Neural progenitor cell (in vitro differentiated cells): ENCODE data around the gene PAPOLB. TPM values are rescaled to one million over a fixed set of nuclear protein-coding genes. Genes with fewer than 3 reads are reported as not detected.
A peak's percentile ranks its signal among the peaks of the same experiment; 100 is the strongest.

ENCODE experiments used
- DNase-seq: peaks from one replicate; pipeline ENCODE4 v3.0.0-alpha.2; 2016; ENCODE audit warnings: low spot score
- H2AFZ ChIP-seq: fragments of 200-600 bp; sonication (generic); replicated peaks from 2 replicates; pipeline ENCODE4 v1.6.1; 2016; ENCODE audit warnings: antibody characterized with exemption
- H3F3A ChIP-seq: fragments of 200-600 bp; sonication (generic); 2 replicates; pipeline ENCODE4 v1.6.1; 2016; ENCODE audit warnings: antibody characterized with exemption, low read depth
- H3K27ac ChIP-seq: fragments of 200-600 bp; sonication (generic); 2 replicates; pipeline ENCODE4 v1.5.1; 2016; ENCODE audit warnings: mild to moderate bottlenecking
- H3K27me3 ChIP-seq: fragments of 200-600 bp; sonication (generic); 2 replicates; pipeline ENCODE4 v1.6.1; 2016; ENCODE audit warnings: mild to moderate bottlenecking, moderate library complexity
- H3K36me3 ChIP-seq: fragments of 200-600 bp; sonication (generic); 2 replicates; pipeline ENCODE4 v1.5.1; 2016
- H3K4me1 ChIP-seq: fragments of 200-600 bp; sonication (generic); 2 replicates; pipeline ENCODE4 v1.6.1; 2016; ENCODE audit warnings: mixed run types
- H3K4me2 ChIP-seq: fragments of 200-600 bp; sonication (generic); 2 replicates; pipeline ENCODE4 v1.6.1; 2016
- H3K4me3 ChIP-seq: fragments of 200-600 bp; sonication (generic); 2 replicates; pipeline ENCODE4 v1.5.1; 2016
- H3K79me2 ChIP-seq: fragments of 200-600 bp; sonication (generic); 2 replicates; pipeline ENCODE4 v1.6.1; 2016; ENCODE audit warnings: low read depth
- H3K9ac ChIP-seq: fragments of 200-600 bp; sonication (generic); 2 replicates; pipeline ENCODE4 v1.6.1; 2016
- H3K9me3 ChIP-seq: fragments of 200-600 bp; sonication (generic); 2 replicates; pipeline ENCODE4 v1.5.1; 2016; ENCODE audit warnings: low read depth
- H4K20me1 ChIP-seq: fragments of 200-600 bp; sonication (generic); 2 replicates; pipeline ENCODE4 v1.6.1; 2016; ENCODE audit warnings: low read depth
- H3K27ac Mint-ChIP-seq: 3 replicates; pipeline ENCODE4 v1.8.0; 2021; ENCODE audit warnings: mixed read lengths
- H3K27me3 Mint-ChIP-seq: 2 replicates; pipeline ENCODE4 v1.8.0; 2022; ENCODE audit warnings: low read depth, mild to moderate bottlenecking, inconsistent platforms, moderate library complexity, mixed read lengths; ENCODE audit not compliant: insufficient read depth
- H3K36me3 Mint-ChIP-seq: 3 replicates; pipeline ENCODE4 v1.8.0; 2021; ENCODE audit warnings: mixed read lengths
- H3K4me1 Mint-ChIP-seq: 3 replicates; pipeline ENCODE4 v1.8.0; 2021; ENCODE audit warnings: mixed read lengths
- H3K4me3 Mint-ChIP-seq: 3 replicates; pipeline ENCODE4 v1.8.0; 2021; ENCODE audit warnings: mild to moderate bottlenecking, moderate library complexity, mixed read lengths
- H3K9me3 Mint-ChIP-seq: 3 replicates; pipeline ENCODE4 v1.8.0; 2020; ENCODE audit warnings: mixed read lengths
- CTCF ChIP-seq: fragments of 200-600 bp; sonication (generic); IDR thresholded peaks from 2 replicates; pipeline ENCODE4 v1.5.1; 2017; ENCODE audit warnings: antibody characterized with exemption, mild to moderate bottlenecking
- EZH2 ChIP-seq: fragments of 200-600 bp; sonication (generic); IDR thresholded peaks from 2 replicates; pipeline ENCODE4 v1.6.1; 2017; ENCODE audit warnings: antibody characterized with exemption, mild to moderate bottlenecking, moderate library complexity
- EZH2phosphoT487 ChIP-seq: fragments of 200-600 bp; sonication (generic); IDR thresholded peaks from 2 replicates; pipeline ENCODE4 v1.6.1; 2017; ENCODE audit warnings: antibody characterized with exemption
- total RNA-seq: library from RNA; depleted of rRNA; stranded (reverse); fragments of >200 nt; gene quantifications from 2 replicates; pipeline ENCODE4 v1.2.3, GENCODE V29; 2015; ENCODE audit warnings: low replicate concordance

PAPOLB gene
- total RNA-seq, 1 donor from 2014 or later, result not detected

GRCh38 chr7:4850262-4850795 lies 11.5 kb downstream of the PAPOLB start:
- no peaks in the 10 kb centered on the region for H3K9me3 ChIP-seq
- H3K4me2 ChIP-seq, result no peak overlapping the region
- Mint-ChIP-seq H3K36me3 (peaks cover 27% of the 10 kb centered on the region), H3K27ac (peak overlapping the region; percentile 59), H3K27me3 (peaks cover 4% of the 10 kb centered on the region), H3K4me1 (peaks cover 9% of the 10 kb centered on the region), H3K9me3 (peaks cover 34% of the 10 kb centered on the region), H3K4me3 (no peak overlapping the region)
- no peak overlapping the region for H3K9ac ChIP-seq
- no peaks in the 10 kb centered on the region for H3F3A ChIP-seq
- no peak overlapping the region for H3K4me3 ChIP-seq
- no peak overlapping the region for H3K27ac ChIP-seq
- no peaks in the 10 kb centered on the region for H4K20me1 ChIP-seq
- H3K79me2 ChIP-seq, result no peaks in the 10 kb centered on the region
- TF ChIP-seq CTCF, result no peak
- TF ChIP-seq EZH2phosphoT487, result no peak
- no peak for TF ChIP-seq EZH2
- H3K36me3 ChIP-seq, result no peaks in the 10 kb centered on the region
- peaks cover 12% of the 10 kb centered on the region for H3K4me1 ChIP-seq
- no peaks in the 10 kb centered on the region for H3K27me3 ChIP-seq
- DNase-seq, result no peak
- H2AFZ ChIP-seq, result no peak overlapping the region

GRCh38 chr7:4849390-4849789 lies 12.4 kb downstream of the PAPOLB start:
- H3K27me3 ChIP-seq, result no peaks in the 10 kb centered on the region
- H3K36me3 Mint-ChIP-seq, result peaks cover 20% of the 10 kb centered on the region
- peak overlapping the region; percentile 21 for H3K4me3 Mint-ChIP-seq
- no peaks in the 10 kb centered on the region for H3F3A ChIP-seq
- peaks cover 12% of the 10 kb centered on the region for H3K4me1 ChIP-seq
- TF ChIP-seq EZH2phosphoT487 (no peak), CTCF (peak; percentile 17)
- peaks cover 9% of the 10 kb centered on the region for H3K4me1 Mint-ChIP-seq
- no peak overlapping the region for H3K9ac ChIP-seq
- H3K27ac Mint-ChIP-seq, result no peak overlapping the region
- H3K36me3 ChIP-seq, result no peaks in the 10 kb centered on the region
- H3K79me2 ChIP-seq, result no peaks in the 10 kb centered on the region
- H2AFZ ChIP-seq, result no peak overlapping the region
- no peaks in the 10 kb centered on the region for H4K20me1 ChIP-seq
- peak; percentile 67 for DNase-seq
- H3K9me3 Mint-ChIP-seq, result peaks cover 29% of the 10 kb centered on the region
- peaks cover 4% of the 10 kb centered on the region for H3K27me3 Mint-ChIP-seq
- no peaks in the 10 kb centered on the region for H3K9me3 ChIP-seq
- H3K4me2 ChIP-seq, result no peak overlapping the region
- H3K4me3 ChIP-seq, result no peak overlapping the region
- H3K27ac ChIP-seq, result no peak overlapping the region

GRCh38 chr7:4845740-4846142 lies 16.1 kb downstream of the PAPOLB start:
- Mint-ChIP-seq H3K27ac (no peak overlapping the region), H3K4me3 (no peak overlapping the region), H3K9me3 (peaks cover 9% of the 10 kb centered on the region), H3K4me1 (peaks cover 9% of the 10 kb centered on the region), H3K36me3 (peaks cover 4% of the 10 kb centered on the region), H3K27me3 (peaks cover 2% of the 10 kb centered on the region)
- Histone ChIP-seq H3F3A (no peaks in the 10 kb centered on the region), H3K4me1 (peaks cover 12% of the 10 kb centered on the region), H2AFZ (no peak overlapping the region), H3K36me3 (no peaks in the 10 kb centered on the region), H3K27me3 (no peaks in the 10 kb centered on the region), H3K9ac (no peak overlapping the region), H3K9me3 (no peaks in the 10 kb centered on the region), H3K4me2 (peak overlapping the region; percentile 62), H3K79me2 (no peaks in the 10 kb centered on the region), H3K27ac (no peak overlapping the region), H3K4me3 (no peak overlapping the region), H4K20me1 (no peaks in the 10 kb centered on the region)
- TF ChIP-seq EZH2 (no peak), EZH2phosphoT487 (no peak), CTCF (peak; percentile 61)
- DNase-seq, result peak; percentile 74
